Esophagus muscularis mucosa (tissue), 3 donors: ENCODE data around the gene PPL.

Experiments
- CTCF ChIP-seq, 3 experiments: fragments of 200-600 bp in 2 of 3; fragments of 450-650 bp in 1 of 3; sonication (generic) in 2 of 3; IDR thresholded peaks; one replicate each; pipeline ENCODE4 v1.5.1; 2017 to 2019; ENCODE audit warnings: antibody characterized with exemption in 3 of 3, mild to moderate bottlenecking in 2 of 3, moderate library complexity in 1 of 3
- POLR2A ChIP-seq: fragments of 450-650 bp; IDR thresholded peaks from one replicate; pipeline ENCODE4 v1.6.1; 2017; ENCODE audit warnings: antibody characterized with exemption, moderate library complexity, mild to moderate bottlenecking, low read depth

DNA sequence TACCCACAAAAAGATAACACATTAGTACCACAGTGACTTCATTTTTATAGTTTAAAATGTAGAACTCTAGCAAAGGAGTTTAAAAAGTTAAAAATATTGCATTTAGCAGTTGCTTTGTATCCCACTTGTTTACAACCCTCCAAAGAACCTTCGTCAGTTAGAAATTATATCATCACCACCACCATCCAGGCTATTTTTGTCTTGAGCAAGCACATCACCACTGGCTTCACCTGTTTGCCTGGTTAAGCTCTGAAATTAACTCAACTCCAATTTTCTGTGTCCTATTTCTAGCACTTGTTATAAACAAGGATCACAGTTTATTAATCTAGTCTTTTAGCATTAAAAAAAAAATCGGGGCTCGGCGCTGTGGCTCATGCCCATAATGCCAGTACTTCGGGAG, 96.0 kb downstream of the PPL start:
- TF ChIP-seq CTCF (IDR thresholded peaks at IDR 0.05) (no peak), POLR2A (no peak)
